Cardiac fibroblast (primary cell): Measurements from ENCODE around the gene DPF3.

Source experiments
- DNase-seq, 2 donors: peaks; one replicate each; pipeline versions ENCODE4 v3.0.0 to v3.0.0-alpha.2; 2010; ENCODE audit warnings: low read depth in 2 of 2
- H3K4me3 ChIP-seq, 2 donors: replicated peaks in 1 of 2; 1 replicate in 1 of 2; 2 replicates in 1 of 2; pipeline ENCODE4 v1.5.1; 2011; ENCODE audit warnings: low read depth in 2 of 2, low read length in 2 of 2, mild to moderate bottlenecking in 2 of 2, moderate library complexity in 1 of 2
- TF ChIP-seq, protein P1 (sequence below): IDR thresholded peaks from one replicate; pipeline ENCODE4 v1.5.1; 2011; ENCODE audit warnings: low read depth, mild to moderate bottlenecking, low read length, inconsistent platforms

DPF3 gene

DNA sequence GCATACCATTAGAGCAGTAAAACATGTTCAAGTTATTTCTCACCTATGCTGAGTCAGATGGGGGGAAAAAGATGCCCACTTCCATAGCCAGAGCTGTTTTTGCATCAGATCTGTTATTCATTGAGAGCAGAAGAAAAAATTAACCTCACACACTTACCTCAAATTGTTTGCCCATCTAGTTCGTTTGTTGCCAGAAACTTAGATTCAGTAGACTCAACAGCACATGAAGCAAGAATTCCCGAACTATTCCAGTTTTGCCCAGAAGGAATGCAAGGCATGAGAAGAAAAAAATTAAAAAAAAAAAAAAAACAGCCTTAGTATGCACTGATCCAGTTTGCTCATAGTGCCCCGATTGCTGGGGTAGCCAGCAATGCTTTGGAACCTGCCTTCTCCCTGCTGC, 12.4 kb upstream of the DPF3 start:
- DNase-seq, result peak; percentile 31 to 75
- TF ChIP-seq, protein P1, sequence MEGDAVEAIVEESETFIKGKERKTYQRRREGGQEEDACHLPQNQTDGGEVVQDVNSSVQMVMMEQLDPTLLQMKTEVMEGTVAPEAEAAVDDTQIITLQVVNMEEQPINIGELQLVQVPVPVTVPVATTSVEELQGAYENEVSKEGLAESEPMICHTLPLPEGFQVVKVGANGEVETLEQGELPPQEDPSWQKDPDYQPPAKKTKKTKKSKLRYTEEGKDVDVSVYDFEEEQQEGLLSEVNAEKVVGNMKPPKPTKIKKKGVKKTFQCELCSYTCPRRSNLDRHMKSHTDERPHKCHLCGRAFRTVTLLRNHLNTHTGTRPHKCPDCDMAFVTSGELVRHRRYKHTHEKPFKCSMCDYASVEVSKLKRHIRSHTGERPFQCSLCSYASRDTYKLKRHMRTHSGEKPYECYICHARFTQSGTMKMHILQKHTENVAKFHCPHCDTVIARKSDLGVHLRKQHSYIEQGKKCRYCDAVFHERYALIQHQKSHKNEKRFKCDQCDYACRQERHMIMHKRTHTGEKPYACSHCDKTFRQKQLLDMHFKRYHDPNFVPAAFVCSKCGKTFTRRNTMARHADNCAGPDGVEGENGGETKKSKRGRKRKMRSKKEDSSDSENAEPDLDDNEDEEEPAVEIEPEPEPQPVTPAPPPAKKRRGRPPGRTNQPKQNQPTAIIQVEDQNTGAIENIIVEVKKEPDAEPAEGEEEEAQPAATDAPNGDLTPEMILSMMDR, result no peak
- no peak overlapping the region for H3K4me3 ChIP-seq

DNA sequence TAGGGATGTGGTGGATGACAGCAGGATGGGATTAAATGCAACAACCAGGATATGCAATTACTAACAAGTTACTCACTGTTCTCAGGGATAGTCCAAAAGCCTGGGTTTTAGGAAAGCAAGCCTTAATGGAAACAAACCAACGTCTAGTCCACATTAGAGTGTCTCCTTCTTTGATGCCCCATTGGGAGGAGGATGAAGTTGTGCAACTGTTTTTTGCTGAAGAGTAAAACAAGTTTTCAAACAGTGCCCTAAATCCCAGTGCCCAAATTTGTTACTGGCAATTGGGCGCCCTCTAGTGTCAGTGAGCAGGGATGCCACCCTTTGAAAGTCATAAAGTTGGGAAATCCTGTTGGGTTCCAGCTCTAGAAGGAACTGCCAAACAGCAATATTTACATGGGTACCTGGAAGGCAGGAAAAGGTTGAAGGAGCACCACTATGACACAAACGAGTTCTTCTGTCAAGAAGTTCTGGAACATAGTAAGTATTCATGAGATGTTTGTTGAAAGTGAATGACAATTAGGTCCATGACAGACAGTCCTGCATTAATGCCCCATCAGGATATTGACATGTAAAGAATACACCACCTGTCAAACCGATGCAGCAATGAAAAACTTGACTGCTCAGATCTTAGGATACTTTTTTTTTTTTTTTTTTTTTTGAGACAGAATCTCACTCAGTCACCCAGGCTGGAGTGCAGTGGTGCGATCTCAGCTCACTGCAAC, 11.1 kb upstream of the DPF3 start:
- DNase-seq, result peak; percentile 87 to 88
- no peak overlapping the region for H3K4me3 ChIP-seq
- TF ChIP-seq, protein P1, result peak; percentile 92

DNA sequence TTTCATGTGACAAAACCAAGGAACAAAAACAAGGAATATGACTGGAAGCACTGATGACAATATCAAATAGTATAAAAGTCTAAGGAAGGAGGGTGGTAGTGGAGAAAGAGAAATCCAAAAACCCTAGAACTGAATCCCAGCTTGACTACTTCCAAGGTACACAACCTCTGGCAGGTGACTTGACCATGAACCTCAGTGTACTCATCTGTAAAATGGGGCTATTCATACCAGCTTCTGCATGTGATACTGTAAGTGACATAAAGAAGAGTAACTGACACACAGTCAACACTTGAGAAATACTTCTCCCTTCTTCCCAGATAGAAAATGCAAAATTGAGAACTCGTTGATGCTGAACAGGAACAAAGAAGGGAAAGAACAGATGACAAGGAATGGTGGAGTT, 10.3 kb upstream of the DPF3 start:
- H3K4me3 ChIP-seq, result no peak overlapping the region
- TF ChIP-seq, protein P1, result no peak
- DNase-seq, result no peak

DNA sequence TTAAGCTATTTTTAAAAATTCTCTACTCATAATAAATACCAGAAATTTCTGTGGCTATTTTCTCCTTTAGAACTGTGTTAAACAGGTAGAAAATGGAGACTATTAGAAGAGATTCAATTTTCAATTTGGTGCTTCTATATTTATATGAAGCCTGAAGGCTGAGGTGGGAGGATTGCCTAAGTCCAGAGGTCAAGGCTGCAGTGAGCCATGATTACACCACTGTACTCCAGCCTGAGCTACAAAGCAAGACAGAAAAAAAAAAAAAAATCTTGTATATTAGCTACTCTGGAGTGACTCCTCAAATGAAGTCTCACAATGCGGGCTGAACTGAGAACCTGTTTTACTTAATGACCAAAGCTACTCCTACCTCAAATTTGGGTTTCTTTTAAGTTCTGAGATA, 9.8 kb upstream of the DPF3 start:
- no peak overlapping the region for H3K4me3 ChIP-seq
- DNase-seq, result no peak
- TF ChIP-seq, protein P1, result no peak

DNA sequence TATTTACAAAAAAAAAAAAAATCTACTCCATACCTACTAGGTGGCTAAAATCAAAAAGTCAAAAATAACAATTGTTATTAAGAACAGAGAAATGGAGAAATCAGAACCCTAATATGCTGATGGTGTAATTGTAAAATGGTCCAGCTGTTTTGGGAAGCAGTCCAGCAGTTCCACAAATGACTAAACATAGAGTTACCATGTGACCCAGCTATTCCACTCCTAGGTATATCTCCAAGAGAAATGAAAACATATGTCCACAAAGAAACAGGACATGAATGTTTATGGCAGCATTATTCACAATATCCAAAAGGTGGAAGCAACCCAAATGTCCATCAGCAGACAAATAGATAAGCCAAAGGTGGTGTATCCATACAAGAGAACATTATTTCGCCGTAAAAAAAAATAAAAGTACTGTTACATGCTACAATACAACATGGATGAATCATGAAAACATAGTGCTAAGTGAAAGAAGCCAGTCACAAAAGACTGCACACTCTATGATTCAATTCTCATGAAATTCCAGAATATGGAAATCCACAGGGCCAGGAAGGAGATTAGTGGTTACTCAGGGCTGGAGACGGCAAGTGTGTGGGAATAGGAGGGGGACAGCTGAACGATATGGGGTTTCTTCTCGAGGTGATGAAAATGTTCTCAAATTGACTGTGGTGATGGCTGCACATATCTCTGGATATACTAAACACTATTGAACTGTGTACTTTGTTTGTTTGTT, 9.1 kb upstream of the DPF3 start:
- TF ChIP-seq, protein P1, result no peak
- peak in 1 of 2 donors; percentile 34 for DNase-seq
- H3K4me3 ChIP-seq, result no peak overlapping the region

DNA sequence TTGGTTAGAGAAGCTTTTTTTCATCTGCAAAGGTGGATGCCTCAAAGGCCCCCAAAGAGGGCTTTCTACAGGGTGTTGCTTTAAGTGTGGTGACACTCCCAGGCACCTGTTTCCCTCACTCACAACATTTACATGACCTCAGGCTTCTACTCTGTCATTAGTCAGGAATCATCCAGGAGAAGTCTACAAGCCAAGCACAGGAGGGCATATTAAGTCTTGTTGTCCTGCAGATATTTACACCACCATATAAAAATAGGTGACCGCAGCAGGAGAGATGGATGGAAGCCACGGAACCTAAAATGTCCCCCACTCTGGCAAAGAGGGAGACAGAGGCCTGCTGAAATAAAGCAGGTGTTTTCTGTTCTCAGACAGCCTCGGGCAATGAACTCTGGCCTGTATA, 7.5 kb upstream of the DPF3 start:
- no peak for DNase-seq
- TF ChIP-seq, protein P1, result no peak
- no peak overlapping the region for H3K4me3 ChIP-seq
